Astrocyte of the cerebellum (primary cell): ENCODE results near the gene MELTF.

Source experiments
- DNase-seq: peaks from one replicate; pipeline ENCODE4 v3.0.0-alpha.2; 2011; ENCODE audit warnings: low read depth
- H3K4me3 ChIP-seq: 2 replicates; pipeline ENCODE4 v1.5.1; 2011; ENCODE audit warnings: mild to moderate bottlenecking, low read depth, low read length, moderate library complexity
- in situ Hi-C: cut with HindIII; loops from 2 replicates; pipeline ENCODE4 v1.10.0; 2017; ENCODE audit warnings: low sequenced_read_pairs
- TF ChIP-seq, protein P1 (sequence below): IDR thresholded peaks from 2 replicates; pipeline ENCODE4 v1.5.1; 2012; ENCODE audit warnings: low read length, low read depth, moderate library complexity, mild to moderate bottlenecking; ENCODE audit errors: missing control alignments

The MELTF gene

DNA sequence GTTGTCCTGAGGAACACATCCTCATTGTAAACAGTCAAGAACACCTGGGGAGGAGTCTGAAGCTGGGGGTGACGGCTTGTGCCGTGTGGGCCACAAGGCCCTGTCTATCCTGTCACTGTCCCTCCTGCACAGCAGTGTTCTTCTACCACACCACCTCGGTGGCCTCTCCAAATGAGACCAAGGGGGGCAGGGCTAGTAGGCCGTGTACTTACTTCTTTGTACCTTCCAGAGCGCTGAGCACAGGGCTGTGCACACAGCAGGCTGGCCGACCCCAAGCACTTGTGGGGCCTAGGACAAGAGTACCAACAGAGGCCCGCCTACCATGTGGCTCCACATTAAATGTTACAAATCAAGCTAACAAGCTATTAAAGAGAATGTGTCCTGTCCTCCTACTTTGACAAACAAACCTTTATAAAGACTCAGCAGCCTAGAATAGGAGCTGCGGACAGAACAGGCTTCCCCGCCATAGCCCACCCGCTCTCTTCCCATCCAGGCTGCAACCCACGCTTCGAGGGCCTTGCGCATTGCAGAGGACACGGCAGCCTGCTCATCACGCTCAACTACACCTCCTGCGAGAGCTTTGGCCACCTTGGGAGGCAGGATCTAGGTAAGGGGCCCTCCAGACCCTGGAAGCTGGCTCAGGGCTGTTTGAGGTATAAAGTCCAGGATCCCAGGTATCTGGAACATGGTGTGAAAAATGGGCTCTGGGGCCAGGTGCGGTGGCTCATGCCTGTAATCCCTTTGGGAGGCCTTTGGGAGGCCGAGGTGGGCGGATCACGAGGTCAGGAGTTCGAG lies 30.5 kb downstream of the MELTF start:
- in situ Hi-C loops = loop anchor here (5.0 kb wide), 2 partner anchors 52 to 93 kb away; no protein-coding TSS in a partner anchor
- no peak for DNase-seq
- TF ChIP-seq, protein P1, sequence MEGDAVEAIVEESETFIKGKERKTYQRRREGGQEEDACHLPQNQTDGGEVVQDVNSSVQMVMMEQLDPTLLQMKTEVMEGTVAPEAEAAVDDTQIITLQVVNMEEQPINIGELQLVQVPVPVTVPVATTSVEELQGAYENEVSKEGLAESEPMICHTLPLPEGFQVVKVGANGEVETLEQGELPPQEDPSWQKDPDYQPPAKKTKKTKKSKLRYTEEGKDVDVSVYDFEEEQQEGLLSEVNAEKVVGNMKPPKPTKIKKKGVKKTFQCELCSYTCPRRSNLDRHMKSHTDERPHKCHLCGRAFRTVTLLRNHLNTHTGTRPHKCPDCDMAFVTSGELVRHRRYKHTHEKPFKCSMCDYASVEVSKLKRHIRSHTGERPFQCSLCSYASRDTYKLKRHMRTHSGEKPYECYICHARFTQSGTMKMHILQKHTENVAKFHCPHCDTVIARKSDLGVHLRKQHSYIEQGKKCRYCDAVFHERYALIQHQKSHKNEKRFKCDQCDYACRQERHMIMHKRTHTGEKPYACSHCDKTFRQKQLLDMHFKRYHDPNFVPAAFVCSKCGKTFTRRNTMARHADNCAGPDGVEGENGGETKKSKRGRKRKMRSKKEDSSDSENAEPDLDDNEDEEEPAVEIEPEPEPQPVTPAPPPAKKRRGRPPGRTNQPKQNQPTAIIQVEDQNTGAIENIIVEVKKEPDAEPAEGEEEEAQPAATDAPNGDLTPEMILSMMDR = no peak
- no peak overlapping the region for H3K4me3 ChIP-seq

DNA sequence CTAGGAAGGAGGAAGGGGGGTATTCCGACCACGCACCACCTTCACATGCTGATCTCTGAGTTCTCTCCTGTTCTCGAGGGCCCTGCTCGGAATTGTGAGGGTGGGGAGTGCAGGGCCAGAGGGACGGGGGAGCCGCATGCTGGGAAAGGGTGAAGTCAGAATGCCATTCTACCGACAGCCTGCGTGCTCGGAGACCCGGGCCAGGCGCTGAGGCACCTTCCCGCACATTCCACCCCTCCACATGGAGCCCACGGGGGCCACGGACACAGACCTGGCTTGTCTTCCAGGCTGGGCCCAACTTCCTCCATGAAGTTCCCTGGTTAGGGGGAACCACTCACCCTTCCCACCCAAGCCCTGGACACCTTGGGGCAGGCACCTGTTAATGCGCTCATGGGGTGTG lies 32.3 kb downstream of the MELTF start:
- TF ChIP-seq, protein P1 = no peak

DNA sequence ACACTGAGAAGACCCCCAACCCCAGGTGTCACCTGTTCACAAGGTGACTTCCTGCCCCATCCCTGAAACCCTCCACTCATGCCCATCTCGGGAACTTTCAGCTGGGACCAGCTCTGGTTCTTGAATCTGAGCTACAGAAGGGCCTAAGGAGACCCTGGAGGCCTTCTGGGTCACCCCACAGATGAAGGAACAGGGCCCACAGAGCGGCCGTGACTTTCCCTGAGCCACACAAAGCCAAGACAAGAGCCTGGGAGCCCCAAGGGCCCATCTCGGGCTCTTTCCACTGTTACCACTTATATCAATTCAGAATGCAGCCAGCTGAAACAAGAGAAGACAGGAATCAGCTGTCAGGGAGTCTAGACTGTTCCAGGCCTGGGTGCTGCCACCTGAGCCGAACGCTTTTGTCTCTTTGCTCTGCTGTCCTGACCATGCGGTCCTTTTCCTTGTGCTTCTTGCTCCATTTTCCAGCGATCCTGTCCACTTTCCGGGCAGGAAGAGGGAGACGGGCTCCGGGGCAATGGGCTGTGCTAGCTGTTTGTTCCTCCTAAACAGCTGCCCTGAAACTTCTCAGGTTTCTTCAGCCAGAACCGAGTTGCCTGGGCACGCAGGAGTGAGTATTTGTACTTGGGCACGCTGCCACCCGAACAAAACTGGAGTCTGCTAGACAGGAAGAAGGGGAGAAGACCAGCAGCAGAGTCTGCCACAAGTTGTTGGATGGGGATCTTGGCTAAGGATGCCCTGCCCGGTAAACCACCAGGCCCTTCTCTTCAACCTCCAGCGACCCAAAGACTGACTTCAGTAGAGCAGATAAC lies 33.0 kb downstream of the MELTF start:
- in situ Hi-C loops = loop anchor here (5.0 kb wide), 2 partner anchors 49 to 96 kb away; no protein-coding TSS in a partner anchor
- no peak overlapping the region for H3K4me3 ChIP-seq
- TF ChIP-seq, protein P1 = no peak
- no peak for DNase-seq

More for the DNA sequence above, 32.3 kb downstream of the MELTF start:
- in situ Hi-C loops = loop anchor here (5.0 kb wide), 2 partner anchors 50 to 95 kb away; no protein-coding TSS in a partner anchor
- H3K4me3 ChIP-seq = no peak overlapping the region
- DNase-seq = no peak

DNA sequence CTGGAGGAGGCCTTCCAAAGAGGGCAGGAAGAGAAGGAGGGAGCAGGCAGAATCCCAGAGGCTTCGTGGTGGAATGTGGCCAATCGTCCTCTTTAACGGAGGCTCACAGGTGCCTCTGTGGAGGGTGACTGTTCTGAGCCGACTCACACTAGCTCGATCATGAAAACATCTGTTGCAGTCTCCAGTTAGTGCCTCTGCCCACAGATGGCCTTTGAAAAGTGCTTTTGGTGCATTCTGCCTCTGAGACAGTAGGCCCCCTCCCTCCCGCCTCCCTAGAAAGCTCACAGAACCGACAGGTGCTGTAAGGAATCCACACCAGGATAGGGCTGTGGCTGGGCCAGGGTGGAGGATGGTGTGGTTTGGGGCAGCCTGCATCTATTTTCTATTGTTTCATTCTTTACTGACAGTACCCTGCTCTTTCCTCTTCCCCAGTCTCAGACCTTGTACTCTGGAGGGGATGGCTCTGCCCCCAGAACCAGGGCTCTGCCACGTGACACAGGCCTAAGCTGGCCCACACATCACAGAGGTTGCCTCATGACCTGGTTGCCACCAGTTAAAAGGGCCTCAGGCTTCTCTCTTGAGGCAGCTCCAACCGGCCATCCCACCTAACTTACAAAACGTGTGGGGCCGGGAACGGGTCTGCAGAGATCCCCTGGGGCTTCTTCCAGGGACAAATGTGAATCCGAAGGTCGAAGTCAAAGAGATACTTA lies 33.8 kb downstream of the MELTF start:
- in situ Hi-C loops = loop anchor here (5.0 kb wide), 2 partner anchors 48 to 96 kb away; no protein-coding TSS in a partner anchor

DNA sequence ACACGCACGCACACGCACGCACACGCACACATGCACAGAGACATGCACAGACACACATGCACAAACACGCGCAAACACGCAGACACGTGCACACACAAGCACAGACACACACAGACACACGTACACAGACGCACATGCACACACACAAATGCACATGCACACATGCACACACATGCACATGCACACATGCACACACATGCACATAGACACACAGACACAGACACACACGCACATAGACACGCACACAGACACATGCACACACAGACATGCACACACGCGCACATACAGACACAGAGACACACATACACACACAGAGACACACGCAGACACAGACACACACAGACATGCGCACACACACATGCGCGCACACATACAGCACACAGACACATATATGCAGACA lies 34.6 kb downstream of the MELTF start:
- TF ChIP-seq, protein P1 = no peak
- no peak overlapping the region for H3K4me3 ChIP-seq
- no peak for DNase-seq
- in situ Hi-C loops = loop anchor here (5.0 kb wide), 2 partner anchors 48 to 97 kb away; no protein-coding TSS in a partner anchor

More for the DNA sequence above, 33.8 kb downstream of the MELTF start:
- no peak overlapping the region for H3K4me3 ChIP-seq
- no peak for DNase-seq
- TF ChIP-seq, protein P1 = no peak

DNA sequence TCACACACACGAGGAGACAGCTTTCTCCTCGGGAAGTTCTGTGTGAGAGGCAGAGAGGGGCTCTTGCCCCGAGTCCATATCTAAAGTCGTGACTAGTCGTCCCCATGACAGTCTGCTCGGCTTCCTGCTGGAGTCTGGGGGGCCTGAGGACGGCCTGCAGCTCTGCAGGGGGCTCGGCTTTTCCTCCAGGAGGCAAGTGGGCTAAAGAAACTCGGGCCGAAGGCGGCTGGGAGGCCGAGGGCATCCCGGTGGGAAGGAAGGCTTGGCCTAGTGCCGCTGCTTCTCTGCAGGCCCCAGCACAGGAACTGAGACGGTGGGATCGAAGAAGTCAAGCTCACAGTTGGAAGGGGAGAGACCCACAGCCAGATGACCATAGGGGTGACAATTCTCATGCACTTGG lies 35.6 kb downstream of the MELTF start:
- no peak overlapping the region for H3K4me3 ChIP-seq
- TF ChIP-seq, protein P1 = no peak
- no peak for DNase-seq
- in situ Hi-C loops = no loop called here
